Activated CD4-positive, CD25-positive, alpha-beta regulatory T cell treated with anti-CD3 and anti-CD28 coated beads, Interleukin-2, amount 50 U/mL, for 16 hours (primary cell): ENCODE results near the gene ZBTB33.

Experiments
- DNase-seq: peaks from one replicate; pipeline ENCODE4 v3.0.0-alpha.2; 2020; ENCODE audit warnings: low read depth, low spot score

ZBTB33 gene, protein sequence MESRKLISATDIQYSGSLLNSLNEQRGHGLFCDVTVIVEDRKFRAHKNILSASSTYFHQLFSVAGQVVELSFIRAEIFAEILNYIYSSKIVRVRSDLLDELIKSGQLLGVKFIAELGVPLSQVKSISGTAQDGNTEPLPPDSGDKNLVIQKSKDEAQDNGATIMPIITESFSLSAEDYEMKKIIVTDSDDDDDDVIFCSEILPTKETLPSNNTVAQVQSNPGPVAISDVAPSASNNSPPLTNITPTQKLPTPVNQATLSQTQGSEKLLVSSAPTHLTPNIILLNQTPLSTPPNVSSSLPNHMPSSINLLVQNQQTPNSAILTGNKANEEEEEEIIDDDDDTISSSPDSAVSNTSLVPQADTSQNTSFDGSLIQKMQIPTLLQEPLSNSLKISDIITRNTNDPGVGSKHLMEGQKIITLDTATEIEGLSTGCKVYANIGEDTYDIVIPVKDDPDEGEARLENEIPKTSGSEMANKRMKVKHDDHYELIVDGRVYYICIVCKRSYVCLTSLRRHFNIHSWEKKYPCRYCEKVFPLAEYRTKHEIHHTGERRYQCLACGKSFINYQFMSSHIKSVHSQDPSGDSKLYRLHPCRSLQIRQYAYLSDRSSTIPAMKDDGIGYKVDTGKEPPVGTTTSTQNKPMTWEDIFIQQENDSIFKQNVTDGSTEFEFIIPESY

DNA sequence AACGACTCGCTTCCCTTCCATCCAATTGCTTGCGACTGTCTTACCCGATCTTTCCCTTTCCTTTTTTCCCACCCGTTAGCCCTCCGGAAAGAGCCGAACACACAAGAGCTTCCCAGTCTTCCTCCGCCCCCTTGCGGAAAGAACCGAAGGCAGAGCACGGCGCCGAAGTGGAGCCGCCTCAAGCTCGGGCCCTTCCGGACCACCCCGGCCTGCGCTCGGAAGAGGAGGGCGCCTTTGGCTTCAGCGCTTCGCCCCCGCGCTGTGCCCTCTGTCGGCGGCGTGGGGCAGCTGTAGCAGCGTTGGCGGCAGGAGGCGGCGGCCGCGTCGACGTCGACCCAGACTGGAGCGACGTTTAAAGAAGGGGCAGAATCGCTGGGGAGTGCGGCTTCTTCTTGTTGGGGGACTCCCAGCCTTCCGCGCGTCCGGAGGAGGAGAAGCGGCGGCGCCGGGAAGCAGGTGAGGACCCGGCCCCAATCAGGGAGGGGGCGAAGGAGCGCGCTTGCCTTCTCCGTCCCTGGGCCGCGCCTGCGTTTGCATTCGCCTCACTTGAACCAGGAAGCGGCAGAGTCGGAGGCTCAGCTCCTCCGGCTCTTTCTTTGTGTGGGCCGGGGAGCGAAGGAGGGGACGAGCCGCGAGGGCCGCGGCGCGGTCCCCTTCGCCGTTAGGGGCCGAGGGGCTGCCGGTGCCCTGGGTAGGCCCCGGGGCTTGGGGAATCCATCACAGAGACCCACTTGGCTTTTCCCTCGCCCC, at the start of gene ZBTB33:
TSS of gene ZBTB33 (plus strand) at position 291 of the 750 bp plus-strand sequence. CDS start 2,604 bp downstream, outside the sequence.
- DNase-seq = peak; percentile 65

DNA sequence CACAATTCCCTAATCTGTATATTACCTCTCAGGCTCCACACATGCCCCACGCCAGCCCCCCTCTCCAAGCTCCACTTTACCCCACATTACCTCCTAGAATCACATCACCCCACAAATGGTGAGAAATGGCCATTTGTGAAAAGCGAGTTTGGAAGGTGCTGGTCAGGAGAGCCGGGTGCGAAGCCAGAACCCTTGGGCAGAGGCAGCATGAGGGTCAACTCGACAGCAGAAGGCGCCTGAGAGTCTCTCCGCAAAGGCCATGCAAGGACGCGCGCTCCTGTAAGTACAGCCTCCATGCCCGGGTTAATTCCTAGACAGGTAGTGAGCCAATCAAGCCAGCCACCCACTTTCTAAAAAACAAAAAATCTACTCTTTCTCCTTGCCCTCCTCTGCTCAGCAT, 49.8 kb upstream of the ZBTB33 start:
- DNase-seq = no peak

DNA sequence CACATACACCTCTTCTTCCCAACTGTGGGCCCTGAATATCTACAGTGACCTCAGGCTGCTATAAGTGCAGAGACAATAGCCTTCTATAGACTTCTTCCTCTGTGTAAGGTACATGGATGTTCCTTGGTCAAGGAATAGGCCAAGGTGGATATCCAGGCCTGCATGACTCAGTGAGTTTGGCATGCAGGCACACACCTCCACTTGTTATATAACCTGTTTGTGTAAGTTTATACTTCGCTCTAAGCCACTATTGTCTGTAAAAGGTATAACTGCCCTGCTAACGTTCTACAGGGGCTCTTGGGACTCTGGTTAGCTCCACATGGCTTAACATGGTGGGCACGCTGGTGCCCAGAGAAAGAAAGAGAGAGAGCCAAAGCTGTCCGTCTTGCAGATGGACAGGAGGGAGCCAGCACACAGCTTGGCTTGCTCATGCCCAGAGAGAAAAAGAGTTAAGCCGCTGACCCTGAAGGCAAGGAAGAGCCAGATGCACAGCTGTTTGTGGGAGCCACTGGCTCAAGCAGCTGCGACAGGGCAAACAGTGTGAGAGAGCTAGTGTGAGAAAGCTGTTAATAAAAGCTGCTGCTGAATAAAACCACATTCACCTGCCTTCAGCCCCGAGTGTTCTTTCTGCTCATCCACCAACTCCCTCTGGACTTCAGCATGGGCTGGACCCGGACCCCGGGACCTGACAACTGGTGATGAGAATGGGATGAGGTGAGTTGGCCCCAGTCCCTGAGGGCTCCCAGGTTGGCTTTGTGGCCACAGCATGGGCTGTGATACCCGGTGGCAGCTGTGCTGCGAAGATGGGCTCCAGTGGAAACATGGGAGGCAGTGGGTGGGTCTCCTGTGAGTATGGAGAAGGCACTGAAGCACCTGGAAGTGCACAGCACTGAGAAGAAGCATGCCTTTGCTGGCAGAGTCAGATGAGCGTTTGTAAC, 44.5 kb upstream of the ZBTB33 start:
- no peak for DNase-seq

DNA sequence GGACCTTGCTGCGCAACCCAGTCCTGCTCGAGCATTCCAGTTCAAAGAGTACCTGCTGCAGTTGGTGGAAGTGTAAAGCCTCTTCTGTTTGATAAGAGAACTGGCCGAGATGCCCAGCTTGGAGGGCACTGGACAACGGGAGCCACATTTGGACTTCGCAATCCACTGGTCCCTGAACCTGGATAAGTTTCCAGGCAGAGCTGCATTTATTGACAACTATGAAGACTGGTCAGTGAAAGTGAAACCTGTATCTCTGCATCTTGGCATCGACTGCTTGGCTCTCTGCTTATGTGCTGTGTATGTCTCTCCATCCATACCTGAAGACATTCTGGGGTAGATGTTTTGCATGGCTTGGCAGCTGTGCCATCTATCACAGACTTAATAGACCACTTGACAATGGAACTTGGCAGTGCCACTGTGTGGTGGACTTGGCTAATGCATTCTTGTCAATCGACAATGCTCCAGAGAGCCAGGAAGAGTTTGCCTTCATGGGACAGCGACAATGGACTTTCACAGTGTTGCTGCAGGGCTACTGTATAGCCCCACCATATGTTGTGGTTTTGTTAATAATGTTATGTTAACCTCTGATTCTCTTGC, 43.5 kb upstream of the ZBTB33 start:
- no peak for DNase-seq

DNA sequence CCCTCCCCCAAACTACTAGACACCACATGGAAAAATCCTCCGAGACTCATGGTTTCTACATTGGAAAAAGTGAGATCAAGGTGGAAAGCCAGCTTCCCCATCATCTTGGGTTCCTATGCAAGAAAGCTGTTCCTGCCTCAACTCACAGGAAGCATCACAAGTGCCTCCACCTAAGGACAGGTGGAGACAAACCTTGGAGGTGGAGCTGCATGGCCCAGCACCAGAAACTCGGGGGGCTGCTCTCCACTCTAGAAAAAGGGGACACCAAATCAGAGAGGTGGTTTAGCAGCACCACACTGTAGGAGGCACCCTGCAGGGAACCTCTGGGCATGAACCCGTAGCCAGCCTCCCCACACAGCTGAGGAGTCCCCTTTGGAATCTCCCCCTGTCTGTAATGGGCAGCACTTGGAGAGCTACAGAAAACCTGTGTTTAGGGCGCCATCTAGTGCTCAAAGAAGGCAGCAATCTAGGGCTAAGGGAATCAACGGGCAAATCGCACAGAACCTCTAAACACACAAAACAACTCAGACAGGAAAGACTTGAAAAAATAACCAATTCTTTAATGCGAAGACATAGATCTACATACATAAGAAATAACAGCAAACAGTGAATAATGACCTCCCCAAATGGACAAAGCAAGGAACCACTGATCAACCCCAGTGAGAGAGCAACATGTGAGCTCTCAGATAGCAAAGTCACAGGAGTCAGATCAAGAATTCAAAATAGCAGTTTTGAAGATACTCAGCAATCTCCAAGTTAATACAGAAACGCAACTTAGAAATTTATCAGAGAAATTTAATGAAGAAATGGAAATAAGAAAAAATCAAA, 37.0 kb upstream of the ZBTB33 start:
- DNase-seq = peak; percentile 9

DNA sequence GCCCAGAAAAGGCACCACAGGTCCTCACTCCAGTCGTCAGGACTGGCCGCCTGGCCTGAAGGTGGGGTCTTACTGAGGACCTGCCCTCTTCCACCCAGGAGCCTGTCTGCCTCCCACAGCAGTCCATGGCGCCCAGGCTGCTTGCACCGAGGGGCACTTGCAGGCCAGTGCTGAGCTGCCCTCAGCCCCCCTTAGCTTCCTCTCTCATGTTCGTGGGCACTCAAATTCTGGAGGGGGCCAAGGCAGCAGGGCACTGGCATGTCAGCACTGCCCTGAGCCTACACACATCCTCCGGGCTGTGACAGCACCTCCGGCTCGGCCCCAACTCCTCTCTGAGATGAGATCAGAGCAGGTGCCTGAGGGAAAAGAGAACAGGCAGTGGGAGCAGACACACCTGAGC, 27.2 kb upstream of the ZBTB33 start:
- no peak for DNase-seq

DNA sequence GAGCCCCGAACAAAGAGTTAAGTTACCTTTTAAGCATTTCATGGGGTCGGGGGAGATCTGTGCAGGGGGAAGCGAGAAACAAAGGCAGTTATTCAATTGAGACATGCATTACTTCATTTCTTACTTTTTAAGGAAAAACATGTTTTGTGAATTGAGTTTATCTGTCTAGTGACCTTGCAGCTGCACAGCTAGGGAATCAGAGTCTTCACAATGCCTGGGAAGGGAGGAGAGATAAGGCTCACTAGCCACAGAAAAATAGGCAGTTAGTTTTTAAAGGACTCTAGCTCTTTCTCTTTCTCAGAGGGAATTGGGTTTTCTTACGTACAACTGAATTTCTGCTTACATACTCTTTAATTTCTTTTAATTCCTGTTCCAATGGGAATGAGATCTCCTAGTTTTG, 26.2 kb upstream of the ZBTB33 start:
- no peak for DNase-seq

DNA sequence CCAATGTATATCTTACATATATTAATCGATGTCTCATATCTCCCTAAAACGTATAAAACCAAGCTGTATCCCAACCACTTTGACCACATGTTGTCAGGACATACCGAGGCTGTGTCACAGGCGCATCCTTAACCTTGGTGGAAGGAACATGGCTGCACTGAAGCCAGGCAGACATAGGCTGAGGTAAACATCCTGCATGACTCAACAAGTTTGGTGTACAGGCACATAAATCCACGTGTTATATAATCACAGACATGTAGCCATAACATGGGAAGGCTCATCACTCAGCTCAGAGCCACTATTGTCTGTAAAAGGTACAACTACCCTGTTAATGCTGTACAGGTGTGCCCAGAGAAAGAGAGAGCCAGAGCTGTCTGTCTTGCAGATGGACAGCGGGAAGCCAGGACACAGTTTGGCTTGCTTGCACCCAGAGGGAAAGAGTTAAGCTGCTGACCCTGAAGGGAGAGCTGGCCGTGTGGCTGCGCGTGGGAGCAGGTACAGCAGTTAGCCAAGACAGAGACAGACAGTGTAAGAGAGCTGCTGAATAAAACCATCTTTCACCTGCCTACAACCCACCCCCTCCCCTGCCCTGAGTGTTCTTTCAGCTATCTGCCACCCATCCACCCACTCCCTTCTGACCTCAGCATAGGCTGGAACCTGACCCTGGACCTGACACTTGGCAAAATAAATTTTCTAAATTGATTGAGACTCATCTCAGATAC, 22.3 kb upstream of the ZBTB33 start:
- no peak for DNase-seq

DNA sequence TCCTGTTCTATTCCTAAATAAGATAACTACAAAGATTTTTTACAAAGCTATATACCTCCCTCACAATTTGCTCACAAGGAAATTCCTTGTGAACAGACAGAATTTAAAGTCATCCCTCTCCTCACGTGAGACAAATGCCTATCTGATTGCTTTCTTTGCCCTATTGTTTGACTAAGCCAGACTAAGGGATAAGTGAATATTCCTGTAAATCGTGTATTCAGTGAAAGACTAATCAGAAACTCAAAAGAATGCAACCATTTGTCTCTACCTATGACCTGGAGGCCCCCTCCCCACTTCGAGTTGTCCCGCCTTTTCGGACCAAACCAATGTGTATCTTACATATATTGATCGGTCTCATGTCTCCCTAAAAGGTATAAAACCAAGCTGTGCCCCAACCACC, 15.3 kb upstream of the ZBTB33 start:
- no peak for DNase-seq

DNA sequence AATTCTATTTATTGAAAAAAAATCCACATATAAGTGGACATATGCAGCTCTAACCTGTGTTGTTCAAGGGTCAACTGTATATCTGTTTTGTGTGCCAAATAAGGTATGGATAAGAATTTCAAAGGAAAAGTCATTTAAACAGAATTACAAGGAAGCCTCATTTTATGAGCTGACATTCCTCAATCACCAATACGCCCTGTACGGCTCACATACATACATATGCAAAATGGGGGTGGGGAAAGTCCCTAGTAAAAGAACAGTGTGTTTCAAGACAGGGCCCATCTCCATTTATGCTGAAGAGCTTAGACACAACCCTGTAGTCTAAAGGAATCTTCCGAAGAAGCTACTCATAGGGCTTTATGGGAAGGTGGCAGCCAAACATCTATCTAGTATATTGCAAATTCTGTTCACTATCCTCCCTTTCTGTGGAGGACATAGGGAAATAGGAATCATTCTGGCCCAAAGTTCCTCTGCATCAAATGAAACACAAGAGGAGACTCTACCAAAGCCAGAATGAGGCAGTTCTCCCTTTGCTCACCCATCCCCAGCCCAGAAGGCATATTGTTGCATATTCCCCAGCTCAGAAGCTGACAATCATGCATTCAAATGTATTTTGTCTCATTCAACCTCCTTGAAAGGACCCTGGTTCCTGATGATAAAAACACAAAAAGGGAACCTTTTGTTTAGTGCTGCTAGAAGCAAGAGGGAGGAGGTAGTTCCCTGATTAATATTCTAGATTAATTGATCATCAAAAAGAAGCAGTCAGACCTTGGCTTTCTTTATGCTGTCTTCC, 13.7 kb upstream of the ZBTB33 start:
- no peak for DNase-seq

DNA sequence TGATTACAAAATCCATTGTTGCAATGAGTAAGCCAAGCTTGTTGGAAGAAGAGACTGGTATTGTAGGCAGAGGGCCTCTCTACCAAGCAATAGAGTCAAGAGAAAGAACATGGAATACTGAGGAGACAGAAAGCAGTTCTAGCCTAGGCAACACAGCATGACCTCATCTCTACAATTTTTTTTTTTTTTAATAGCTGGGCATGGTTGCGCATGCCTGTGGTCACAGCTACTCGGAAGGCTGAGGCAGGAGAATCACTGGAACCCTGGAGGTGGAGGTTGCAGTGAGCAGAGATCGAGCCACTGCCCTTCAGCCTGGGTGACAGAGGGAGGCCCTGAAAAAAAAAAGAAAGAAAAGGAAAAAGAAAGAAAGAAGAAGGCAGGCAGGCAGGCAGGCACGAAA, 11.7 kb upstream of the ZBTB33 start:
- DNase-seq = no peak

DNA sequence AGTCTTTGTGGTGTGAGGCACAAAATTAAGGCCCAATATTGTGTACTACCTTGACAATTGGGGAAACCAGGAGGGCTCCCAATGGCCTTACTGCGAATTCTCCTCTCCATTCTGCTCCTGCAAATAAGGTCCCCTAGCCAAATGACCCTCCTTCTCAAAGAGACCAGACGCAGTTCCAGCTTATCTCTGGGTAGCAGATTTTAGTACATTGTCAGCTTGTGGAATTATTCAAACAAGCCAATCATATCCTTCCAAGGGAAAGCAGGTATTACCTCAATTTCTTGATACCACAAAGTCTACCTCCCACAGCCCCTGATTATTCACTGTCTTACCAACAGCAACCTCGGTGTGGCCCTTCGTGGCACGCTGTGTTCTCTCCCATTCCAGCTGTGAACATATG, 7.8 kb upstream of the ZBTB33 start:
- no peak for DNase-seq

DNA sequence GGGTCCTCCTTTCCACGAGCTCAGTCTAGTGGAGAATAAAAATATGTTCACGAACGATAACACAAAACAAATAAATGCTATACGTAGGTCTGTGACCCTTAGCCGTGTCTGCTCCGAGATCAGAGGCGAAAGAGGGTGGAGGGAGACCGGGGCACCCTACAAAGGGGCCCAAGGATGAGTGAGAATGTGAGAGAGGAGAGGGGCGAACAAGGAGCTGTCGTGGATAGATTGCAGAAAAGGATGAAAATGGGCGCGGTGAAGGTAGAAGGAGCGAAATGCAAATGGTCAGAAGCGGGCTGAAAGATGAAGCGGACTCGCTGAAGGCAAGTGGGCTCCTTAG, 6.2 kb upstream of the ZBTB33 start:
- DNase-seq = no peak

DNA sequence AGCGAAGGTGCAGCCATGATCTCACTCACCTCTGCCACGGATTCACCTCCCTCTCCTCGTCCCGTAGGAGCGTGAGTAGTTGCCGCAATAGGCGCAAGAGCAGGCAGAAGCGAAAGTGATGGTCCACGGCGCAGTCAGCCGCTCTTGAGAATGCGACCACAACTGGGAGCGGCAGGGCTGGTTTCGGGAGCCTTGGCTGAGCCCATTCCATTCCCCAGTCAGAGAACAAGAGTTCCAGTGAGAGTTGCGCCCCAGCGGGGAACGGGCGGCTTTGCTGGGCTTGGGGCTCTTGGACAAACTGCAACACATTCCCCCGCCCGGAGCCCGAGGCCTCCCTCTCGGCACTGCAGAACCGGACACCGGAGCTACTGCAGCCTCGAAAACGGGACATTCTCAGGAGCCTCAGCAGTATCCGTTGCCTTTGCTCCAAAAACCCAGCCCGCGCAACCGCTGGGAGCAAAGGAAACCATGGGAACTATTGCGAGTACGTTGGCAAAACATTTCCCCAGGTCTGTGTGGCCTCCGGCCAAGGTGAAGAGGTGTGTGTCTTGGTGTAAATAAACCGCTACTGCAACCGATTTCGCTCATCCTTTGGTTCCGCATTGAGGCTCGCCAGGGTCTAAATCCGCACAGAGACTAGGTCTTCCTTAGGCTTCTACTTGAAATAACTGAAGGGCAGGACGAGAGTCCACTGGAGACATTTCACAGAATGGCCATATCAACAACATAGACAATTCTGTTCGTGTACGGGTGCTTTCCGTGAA, 5.7 kb upstream of the ZBTB33 start:
- DNase-seq = peak; percentile 8

DNA sequence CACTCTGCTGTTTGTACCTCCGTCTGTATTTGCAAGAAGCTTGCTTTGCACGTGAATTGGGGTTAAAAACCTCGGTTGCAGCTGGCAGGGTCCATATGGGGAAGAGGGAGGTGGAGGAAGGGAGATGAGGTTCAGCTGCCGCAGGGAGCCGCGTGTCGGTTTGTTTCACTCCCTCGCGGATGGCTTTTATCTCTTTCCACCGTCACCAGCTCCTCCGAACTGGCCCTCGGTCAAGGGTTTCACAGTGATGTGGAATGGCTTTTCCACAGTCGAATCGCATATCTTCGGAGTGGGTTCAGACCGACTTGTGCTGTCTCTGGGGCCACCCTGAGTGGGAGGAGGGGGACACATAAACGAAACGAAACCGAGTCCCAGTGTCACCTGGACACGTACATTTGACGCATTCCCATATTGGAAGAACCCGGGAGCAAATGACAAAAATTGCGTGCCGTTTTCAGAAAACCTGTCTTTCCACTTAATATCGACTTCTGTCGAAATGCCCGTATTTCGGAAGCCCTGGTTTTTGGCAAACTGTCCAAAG, 929 bp downstream of the ZBTB33 start:
- no peak for DNase-seq

DNA sequence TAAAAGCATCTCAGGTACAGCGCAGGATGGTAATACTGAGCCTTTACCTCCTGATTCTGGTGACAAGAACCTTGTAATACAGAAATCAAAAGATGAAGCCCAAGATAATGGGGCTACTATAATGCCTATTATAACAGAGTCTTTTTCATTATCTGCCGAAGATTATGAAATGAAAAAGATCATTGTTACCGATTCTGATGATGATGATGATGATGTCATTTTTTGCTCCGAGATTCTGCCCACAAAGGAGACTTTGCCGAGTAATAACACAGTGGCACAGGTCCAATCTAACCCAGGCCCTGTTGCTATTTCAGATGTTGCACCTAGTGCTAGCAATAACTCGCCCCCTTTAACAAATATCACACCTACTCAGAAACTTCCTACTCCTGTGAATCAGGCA, 3.2 kb downstream of the ZBTB33 start:
- no peak for DNase-seq

DNA sequence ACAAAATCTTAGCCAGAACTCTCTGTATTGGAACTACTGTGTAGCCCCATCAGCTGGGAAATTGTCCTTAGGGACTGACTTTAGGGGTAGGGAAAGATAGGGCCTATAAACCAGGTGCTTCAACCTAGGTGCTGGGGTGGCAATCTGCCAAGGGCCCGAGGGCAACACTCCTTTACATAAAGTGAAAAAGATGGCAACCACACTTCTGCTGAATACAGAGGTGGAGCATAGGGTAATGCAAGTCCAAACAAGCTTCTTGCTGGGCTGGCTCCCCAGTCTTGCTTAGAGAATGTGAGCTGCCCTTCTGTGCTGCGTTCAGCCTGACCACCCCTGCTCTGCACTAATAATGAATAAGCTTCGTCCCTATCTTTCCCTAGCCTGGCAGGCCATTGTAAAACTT, 9.8 kb downstream of the ZBTB33 start:
- DNase-seq = no peak
